Breast epithelium (tissue), 3 donors: ENCODE results near the gene HELZ.
"Not testable (repeated sequence)": the region's sequence is repeated elsewhere in the genome, so short reads cannot be mapped to it uniquely, and the experiment has no call there.

Experiments used
- CTCF ChIP-seq, 3 donors: fragments of 450-650 bp; IDR thresholded peaks; one replicate each; pipeline ENCODE4 v1.5.1; 2016 to 2017; ENCODE audit warnings: antibody characterized with exemption in 3 of 3, mild to moderate bottlenecking in 3 of 3, moderate library complexity in 3 of 3
- POLR2A ChIP-seq: fragments of 450-650 bp; IDR thresholded peaks from one replicate; pipeline ENCODE4 v1.6.1; 2016; ENCODE audit warnings: antibody characterized with exemption, mild to moderate bottlenecking, moderate library complexity
- POLR2AphosphoS5 ChIP-seq, 3 donors: sonication (generic); formaldehyde crosslinking; IDR thresholded peaks; one replicate each; pipeline ENCODE4 v1.6.1; 2017; ENCODE audit warnings: antibody characterized with exemption in 3 of 3

GRCh38 chr17:67142030-67142429 is 103.0 kb downstream of the HELZ start:
- not testable (repeated sequence) for TF ChIP-seq POLR2A; CTCF (IDR thresholded peaks at IDR 0.05); POLR2AphosphoS5 (IDR thresholded peaks at IDR 0.05)
